Activated gamma-delta T cell treated with Interleukin-2 at 50 U/mL for 16 hours (primary cell): ENCODE results near the gene SLC7A8.

Experiments
- DNase-seq: peaks from one replicate; pipeline ENCODE4 v3.0.0-alpha.2; 2020

SLC7A8 gene

GRCh38 chr14:23093104-23093503, 90.4 kb downstream of the SLC7A8 start:
- no peak for DNase-seq

GRCh38 chr14:23091294-23092225, 91.9 kb downstream of the SLC7A8 start:
- no peak for DNase-seq

GRCh38 chr14:23090254-23090636, 93.2 kb downstream of the SLC7A8 start:
- no peak for DNase-seq

- DNase-seq, result no peak
These were observed 93.8 kb downstream of the SLC7A8 start for GRCh38 chr14:23089498-23090253.

GRCh38 chr14:23086565-23086964, 96.9 kb downstream of the SLC7A8 start:
- DNase-seq, result no peak

GRCh38 chr14:23085458-23085857, 98.0 kb downstream of the SLC7A8 start:
- DNase-seq, result no peak

GRCh38 chr14:23080474-23080873, 103.0 kb downstream of the SLC7A8 start:
- DNase-seq, result no peak

GRCh38 chr14:23079716-23080115, 103.7 kb downstream of the SLC7A8 start:
- no peak for DNase-seq

GRCh38 chr14:23078692-23079116, 104.8 kb downstream of the SLC7A8 start:
- DNase-seq, result no peak

GRCh38 chr14:23077962-23078361, 105.5 kb downstream of the SLC7A8 start:
- no peak for DNase-seq

GRCh38 chr14:23076785-23077408, 106.6 kb downstream of the SLC7A8 start:
- no peak for DNase-seq
